ENCODE data around the gene DISC1. TPM values are rescaled to one million over a fixed set of nuclear protein-coding genes. Genes with fewer than 3 reads are reported as not detected.

The DISC1 gene
- polyA plus RNA-seq, 1 of the 3 experiments (the other 2 are of a cell fraction), result 1.7 TPM

DNA sequence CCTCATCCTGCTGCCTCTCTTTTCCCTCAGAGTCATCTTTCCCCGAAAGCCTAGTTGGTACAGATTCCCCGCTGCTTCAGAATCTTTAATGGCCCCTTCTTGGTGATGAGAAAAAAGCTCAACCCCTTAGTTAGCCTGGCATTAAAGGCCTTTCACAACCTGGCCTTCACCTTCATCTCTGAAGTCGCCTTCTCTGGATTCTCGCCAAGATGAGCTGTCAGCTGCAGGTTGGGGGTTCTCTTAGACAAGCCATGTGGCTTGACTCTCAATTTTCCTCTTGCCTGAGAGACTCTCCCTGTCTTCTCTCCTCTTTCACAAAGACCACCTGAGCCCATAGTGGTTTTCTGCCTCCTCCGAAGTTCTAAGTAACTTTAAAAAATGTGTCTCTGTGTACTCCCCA, 15.5 kb upstream of the DISC1 start:
- Histone ChIP-seq H3K27me3 (ENCODE audit: insufficient read depth) (no peaks in the 10 kb centered on the region), H4K20me1 (ENCODE audit: insufficient read depth) (no peaks in the 10 kb centered on the region), H3K36me3 (replicated peaks in 1 of 2; ENCODE audit: control insufficient read depth in 1 of 2, insufficient read depth in 2 of 2, low read length in 1 of 2) (no peaks in the 10 kb centered on the region), H3K9me2 (no peaks in the 10 kb centered on the region), H3K79me2 (ENCODE audit: insufficient read depth) (no peaks in the 10 kb centered on the region; the same call in 1 of the 2 replicates), H3K4me2 (no peak overlapping the region), H3K9me3 (no peaks in the 10 kb centered on the region), H3K9ac (no peak overlapping the region), H3K4me1 (ENCODE audit: control insufficient read depth in 1 of 2, insufficient read depth in 2 of 2, low read depth in 1 of 2, low read length in 1 of 2) (no peaks in the 10 kb centered on the region), H3K27ac (ENCODE audit: low read depth in 2 of 2, low read length in 1 of 2) (no peak overlapping the region), H3K4me3 (ENCODE audit: low read depth in 2 of 2, low read length in 1 of 2) (no peak overlapping the region), H2AFZ (ENCODE audit: low read depth) (no peak overlapping the region), H3F3A (replicated peaks; ENCODE audit: insufficient read depth) (no peaks in the 10 kb centered on the region)
- ChIA-PET CTCF (no interaction called here), POLR2A (no interaction called here)
- TF ChIP-seq MAX (IDR thresholded peaks at IDR 0.05; ENCODE audit: low read depth) (no peak), YY1 (IDR thresholded peaks at IDR 0.05; ENCODE audit: low read depth) (no peak), RCOR1 (IDR thresholded peaks at IDR 0.05; ENCODE audit: low read length) (no peak), RAD21 (IDR thresholded peaks at IDR 0.05; ENCODE audit: low read length) (no peak), NFIC (IDR thresholded peaks at IDR 0.05; ENCODE audit: borderline replicate concordance) (no peak), IRF3 (IDR thresholded peaks at IDR 0.05; ENCODE audit: low read depth, low read length) (no peak), EP300 (IDR thresholded peaks at IDR 0.05; ENCODE audit: borderline replicate concordance in 1 of 2, low read depth in 1 of 2, low read length in 1 of 2) (no peak), MEF2A (IDR thresholded peaks at IDR 0.05; ENCODE audit: borderline replicate concordance, low read depth) (no peak), FOXM1 (IDR thresholded peaks at IDR 0.05; ENCODE audit: low read depth) (no peak), SIN3A (IDR thresholded peaks at IDR 0.05; ENCODE audit: borderline replicate concordance, low read depth, low read length) (no peak), TAF1 (IDR thresholded peaks at IDR 0.05; ENCODE audit: borderline replicate concordance, low read depth, low read length) (no peak), GATA2 (CRISPR knock-in tag; IDR thresholded peaks at IDR 0.05) (no peak), POLR2AphosphoS5 (IDR thresholded peaks at IDR 0.05; ENCODE audit: low read depth, low read length) (no peak), JUND (IDR thresholded peaks at IDR 0.05) (no peak), FOXJ3 (CRISPR knock-in tag; IDR thresholded peaks at IDR 0.05) (no peak)
- TF ChIP-seq, protein P1, sequence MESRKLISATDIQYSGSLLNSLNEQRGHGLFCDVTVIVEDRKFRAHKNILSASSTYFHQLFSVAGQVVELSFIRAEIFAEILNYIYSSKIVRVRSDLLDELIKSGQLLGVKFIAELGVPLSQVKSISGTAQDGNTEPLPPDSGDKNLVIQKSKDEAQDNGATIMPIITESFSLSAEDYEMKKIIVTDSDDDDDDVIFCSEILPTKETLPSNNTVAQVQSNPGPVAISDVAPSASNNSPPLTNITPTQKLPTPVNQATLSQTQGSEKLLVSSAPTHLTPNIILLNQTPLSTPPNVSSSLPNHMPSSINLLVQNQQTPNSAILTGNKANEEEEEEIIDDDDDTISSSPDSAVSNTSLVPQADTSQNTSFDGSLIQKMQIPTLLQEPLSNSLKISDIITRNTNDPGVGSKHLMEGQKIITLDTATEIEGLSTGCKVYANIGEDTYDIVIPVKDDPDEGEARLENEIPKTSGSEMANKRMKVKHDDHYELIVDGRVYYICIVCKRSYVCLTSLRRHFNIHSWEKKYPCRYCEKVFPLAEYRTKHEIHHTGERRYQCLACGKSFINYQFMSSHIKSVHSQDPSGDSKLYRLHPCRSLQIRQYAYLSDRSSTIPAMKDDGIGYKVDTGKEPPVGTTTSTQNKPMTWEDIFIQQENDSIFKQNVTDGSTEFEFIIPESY (IDR thresholded peaks at IDR 0.05; ENCODE audit: borderline replicate concordance, low read depth), result no peak
- TF ChIP-seq, protein P2, sequence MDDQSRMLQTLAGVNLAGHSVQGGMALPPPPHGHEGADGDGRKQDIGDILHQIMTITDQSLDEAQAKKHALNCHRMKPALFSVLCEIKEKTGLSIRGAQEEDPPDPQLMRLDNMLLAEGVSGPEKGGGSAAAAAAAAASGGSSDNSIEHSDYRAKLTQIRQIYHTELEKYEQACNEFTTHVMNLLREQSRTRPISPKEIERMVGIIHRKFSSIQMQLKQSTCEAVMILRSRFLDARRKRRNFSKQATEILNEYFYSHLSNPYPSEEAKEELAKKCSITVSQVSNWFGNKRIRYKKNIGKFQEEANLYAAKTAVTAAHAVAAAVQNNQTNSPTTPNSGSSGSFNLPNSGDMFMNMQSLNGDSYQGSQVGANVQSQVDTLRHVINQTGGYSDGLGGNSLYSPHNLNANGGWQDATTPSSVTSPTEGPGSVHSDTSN (IDR thresholded peaks at IDR 0.05), result no peak
- WGBS (ENCODE audit: low lambda C conversion rate), result 54% methylated on average over 5 of the region's 5 CpGs
- DNase-seq, result no peak

Data from SK-N-SH (cell line).